Sigmoid colon (tissue), 7 donors: ENCODE data around the gene MELTF. TPM values are rescaled to one million over a fixed set of nuclear protein-coding genes. Genes with fewer than 3 reads are reported as not detected.

Source experiments
- DNase-seq: peaks from one replicate; pipeline ENCODE4 v3.0.0-alpha.2; 2019
- H3K27ac ChIP-seq, 4 donors: fragments of 200-600 bp; sonication (generic); one replicate each; pipeline ENCODE4 v1.5.1; 2016 to 2019; ENCODE audit warnings: mild to moderate bottlenecking in 1 of 4
- H3K27me3 ChIP-seq, 3 donors: fragments of 200-600 bp; sonication (generic); one replicate each; pipeline ENCODE4 v1.5.1; 2019; ENCODE audit warnings: mild to moderate bottlenecking in 1 of 3
- H3K36me3 ChIP-seq, 4 donors: fragments of 200-600 bp; sonication (generic); one replicate each; pipeline ENCODE4 v1.5.1; 2016 to 2019
- H3K4me1 ChIP-seq, 4 donors: fragments of 200-600 bp; sonication (generic); one replicate each; pipeline ENCODE4 v1.5.1; 2017 to 2019
- H3K4me3 ChIP-seq, 4 donors: fragments of 200-600 bp; sonication (generic); one replicate each; pipeline ENCODE4 v1.5.1; 2017 to 2019; ENCODE audit warnings: mild to moderate bottlenecking in 2 of 4, moderate library complexity in 1 of 4
- H3K9me3 ChIP-seq, 4 donors: fragments of 200-600 bp in 3 of 4; sonication (generic) in 3 of 4; one replicate each; pipeline versions ENCODE4 v1.5.1 to v1.6.1; 2013 to 2019
- CTCF ChIP-seq, 4 experiments: fragments of 450-650 bp in 3 of 4; fragments of 200-600 bp in 1 of 4; IDR thresholded peaks; one replicate each; pipeline ENCODE4 v1.5.1; 2016 to 2019; ENCODE audit warnings: antibody characterized with exemption in 4 of 4, mild to moderate bottlenecking in 3 of 4, moderate library complexity in 2 of 4
- EP300 ChIP-seq, 4 donors: sonication (generic); formaldehyde crosslinking; IDR thresholded peaks; one replicate each; pipeline ENCODE4 v1.6.1; 2017; ENCODE audit warnings: antibody characterized with exemption in 4 of 4
- POLR2A ChIP-seq, 2 donors: fragments of 450-650 bp; IDR thresholded peaks; one replicate each; pipeline ENCODE4 v1.6.1; 2016; ENCODE audit warnings: antibody characterized with exemption in 2 of 2, mild to moderate bottlenecking in 2 of 2, moderate library complexity in 2 of 2
- POLR2AphosphoS5 ChIP-seq, 4 donors: sonication (generic); formaldehyde crosslinking; IDR thresholded peaks; one replicate each; pipeline ENCODE4 v1.6.1; 2017; ENCODE audit warnings: antibody characterized with exemption in 4 of 4
- WGBS, 2 donors: extraction: QIAGEN DNeasy Blood & Tissue Kit; methylation state at CpG; one replicate each; pipeline ENCODE4 v1.1.7; 2013; 5-methylcytosine and 5-hydroxymethylcytosine counted together
- intact Hi-C: fragments of 100-400 bp; cut with DNase I; formaldehyde crosslinking; loops from one replicate; pipeline ENCODE4 v1.15.1; 2023
- polyA plus RNA-seq, 3 donors: library from polyadenylated mRNA; stranded (reverse); fragments of 200-250 nt; gene quantifications; one replicate each; pipeline ENCODE4 v1.2.3, GENCODE V29; 2013
- total RNA-seq, 4 donors: library from RNA; depleted of rRNA; stranded (reverse); fragments of >200 nt; gene quantifications; one replicate each; pipeline ENCODE4 v1.1.0, GENCODE V29; 2016
- donor health status: healthy with polysubstance abuse.
- donor health status: Bipolar disorder and iron deficiency.
- donor health status: healthy.

Gene MELTF
- total and polyA plus RNA-seq, 7 donors, result 0.92 to 9.6 (median 2.7) TPM

GRCh38 chr3:196963631-196963953, 66.0 kb downstream of the MELTF start:
- Histone ChIP-seq H3K9me3 (no peaks in the 10 kb centered on the region), H3K36me3 (no peaks in the 10 kb centered on the region), H3K27me3 (no peaks in the 10 kb centered on the region), H3K27ac (no peak overlapping the region), H3K4me3 (no peak overlapping the region), H3K4me1 (peaks cover 0 to 16% (median 11%) of the 10 kb centered on the region in 4 donors)
- no peak for TF ChIP-seq EP300 (IDR thresholded peaks at IDR 0.05)
- no peak for TF ChIP-seq POLR2A (IDR thresholded peaks at IDR 0.05)
- no peak for TF ChIP-seq POLR2AphosphoS5 (IDR thresholded peaks at IDR 0.05)
- 74 to 78% methylated on average over 2 of the region's 2 CpGs for WGBS, 2 donors
- no peak for DNase-seq
- intact Hi-C loops, result no loop called here

- H3K27ac ChIP-seq, result no peak overlapping the region
- WGBS, 2 donors, result 41 to 63% methylated on average over 10 of the region's 10 CpGs
- no peaks in the 10 kb centered on the region for H3K36me3 ChIP-seq
- peaks cover 0 to 12% (median 9%) of the 10 kb centered on the region in 4 donors for H3K4me1 ChIP-seq
- DNase-seq, result no peak
- TF ChIP-seq EP300 (IDR thresholded peaks at IDR 0.05) (no peak), POLR2AphosphoS5 (IDR thresholded peaks at IDR 0.05) (no peak), POLR2A (IDR thresholded peaks at IDR 0.05) (no peak)
- intact Hi-C loops, result no loop called here
- no peaks in the 10 kb centered on the region for H3K27me3 ChIP-seq
- H3K4me3 ChIP-seq, result no peak overlapping the region
- H3K9me3 ChIP-seq, result no peaks in the 10 kb centered on the region
These were observed 66.5 kb downstream of the MELTF start for GRCh38 chr3:196962930-196963630.

GRCh38 chr3:196962108-196962929, 67.3 kb downstream of the MELTF start:
- H3K36me3 ChIP-seq, result no peaks in the 10 kb centered on the region
- peaks cover 0 to 4% (median 1%) of the 10 kb centered on the region in 4 donors for H3K4me1 ChIP-seq
- no peak overlapping the region for H3K4me3 ChIP-seq
- no peaks in the 10 kb centered on the region for H3K27me3 ChIP-seq
- intact Hi-C loops, result no loop called here
- TF ChIP-seq POLR2AphosphoS5 (IDR thresholded peaks at IDR 0.05), result no peak
- TF ChIP-seq CTCF (IDR thresholded peaks at IDR 0.05), result no peak
- no peak for TF ChIP-seq POLR2A (IDR thresholded peaks at IDR 0.05)
- no peak for TF ChIP-seq EP300 (IDR thresholded peaks at IDR 0.05)
- H3K9me3 ChIP-seq, result no peaks in the 10 kb centered on the region
- no peak overlapping the region for H3K27ac ChIP-seq
- no peak for DNase-seq
- WGBS, 2 donors, result 15 to 53% methylated on average over 9 of the region's 9 CpGs

- Histone ChIP-seq H3K36me3 (peaks cover 0 to 10% (median 0%) of the 10 kb centered on the region in 4 donors), H3K9me3 (no peaks in the 10 kb centered on the region), H3K27me3 (no peaks in the 10 kb centered on the region), H3K4me3 (no peak overlapping the region), H3K27ac (no peak overlapping the region), H3K4me1 (no peaks in the 10 kb centered on the region)
- DNase-seq, result no peak
- intact Hi-C loops, result no loop called here
- WGBS, 2 donors, result 82 to 94% methylated on average over 7 of the region's 7 CpGs
- TF ChIP-seq POLR2AphosphoS5 (IDR thresholded peaks at IDR 0.05), result no peak
- no peak for TF ChIP-seq EP300 (IDR thresholded peaks at IDR 0.05)
- no peak for TF ChIP-seq POLR2A (IDR thresholded peaks at IDR 0.05)
- no peak for TF ChIP-seq CTCF (IDR thresholded peaks at IDR 0.05)
These were observed 74.8 kb downstream of the MELTF start for GRCh38 chr3:196954832-196955231.

Other genes starting within 250 kb of the MELTF start
- gene SENP5, start 161.9 kb downstream of the MELTF start, total RNA-seq, result 10 to 100 TPM; 41.5 to 54.6 (median 45.8) TPM
- gene SENP5, start 161.9 kb downstream of the MELTF start, polyA plus RNA-seq, result 10 to 100 TPM in 1 of 3 donors, 1 to 10 TPM in 2; 4.2 to 10.5 (median 7.4) TPM
- gene NCBP2, start 87.3 kb downstream of the MELTF start, total RNA-seq, result 10 to 100 TPM; 35.7 to 44.9 (median 41.7) TPM
- gene NCBP2, start 87.3 kb downstream of the MELTF start, polyA plus RNA-seq, result 10 to 100 TPM; 54.1 to 60.7 (median 54.7) TPM
- gene PIGZ, start 61.0 kb downstream of the MELTF start, total RNA-seq, result 10 to 100 TPM in 2 of 4 donors, 1 to 10 TPM in 2; 8.6 to 26.3 (median 10.5) TPM
- gene PIGZ, start 61.0 kb downstream of the MELTF start, polyA plus RNA-seq, result 10 to 100 TPM; 23.4 to 60.8 (median 42.0) TPM